Right lobe of liver (tissue), 6 donors: ENCODE results near the gene MEGF8. TPM values are rescaled to one million over a fixed set of nuclear protein-coding genes. Genes with fewer than 3 reads are reported as not detected.

ENCODE experiments used
- ATAC-seq, 4 donors: fragments of 200-7000 bp; cut with Tn5 transposase; one replicate each; pipeline ENCODE4 v1.9.1; 2020; ENCODE audit warnings: mild to moderate bottlenecking in 4 of 4, moderate library complexity in 4 of 4
- DNase-seq, 3 donors: peaks; one replicate each; pipeline ENCODE4 v3.0.0-alpha.2; 2020
- H3K27ac ChIP-seq, 3 donors: fragments of 200-600 bp; one replicate each; pipeline ENCODE4 v1.8.0; 2022
- H3K27me3 ChIP-seq, 2 donors: fragments of 200-600 bp; one replicate each; pipeline ENCODE4 v1.8.0; 2022
- H3K36me3 ChIP-seq, 4 donors: fragments of 200-600 bp; sonication (generic) in 1 of 4; one replicate each; pipeline versions ENCODE4 v1.5.1 to v1.8.0; 2017 to 2022; ENCODE audit warnings: control low read depth in 1 of 4
- H3K4me1 ChIP-seq, 4 donors: fragments of 200-600 bp; sonication (generic) in 1 of 4; one replicate each; pipeline versions ENCODE4 v1.5.1 to v1.8.0; 2017 to 2022; ENCODE audit warnings: control low read depth in 1 of 4
- H3K4me3 ChIP-seq, 3 donors: fragments of 200-600 bp; one replicate each; pipeline ENCODE4 v1.8.0; 2022
- H3K9me3 ChIP-seq, 4 donors: fragments of 200-600 bp; sonication (generic) in 1 of 4; one replicate each; pipeline versions ENCODE4 v1.5.1 to v1.8.0; 2017 to 2022; ENCODE audit warnings: control low read depth in 1 of 4
- CTCF ChIP-seq, 4 donors: fragments of 200-600 bp in 3 of 4; fragments of 450-650 bp in 1 of 4; IDR thresholded peaks; one replicate each; pipeline versions ENCODE4 v1.5.1 to v1.8.0; 2016 to 2022; ENCODE audit warnings: antibody characterized with exemption in 4 of 4, mild to moderate bottlenecking in 2 of 4
- POLR2A ChIP-seq: fragments of 450-650 bp; IDR thresholded peaks from one replicate; pipeline ENCODE4 v1.6.1; 2017; ENCODE audit warnings: antibody characterized with exemption, mild to moderate bottlenecking
- WGBS: methylation state at CpG from one replicate; pipeline ENCODE4 v1.1.6; 2018; ENCODE audit warnings: low coverage, low lambda C conversion rate; ENCODE audit not compliant: insufficient coverage; ENCODE audit errors: missing lambda C conversion rate; 5-methylcytosine and 5-hydroxymethylcytosine counted together
- intact Hi-C, 2 donors: fragments of 100-400 bp; cut with DNase I; formaldehyde crosslinking; loops; one replicate each; pipeline versions ENCODE4 v1.11.2 to v1.14.1; 2022
- total RNA-seq, 6 experiments: library from RNA; depleted of rRNA in 2 of 6; stranded (reverse); fragments of >200 nt in 2 of 6; fragmentation: NEBNext Ultra II Directional in 3 of 6; extraction: Animal tissue kit (Norgen Biotek cat#: 25700) in 3 of 6; gene quantifications; one replicate each; pipeline versions ENCODE4 v1.1.0 to v1.2.4, GENCODE V29; 2016 to 2023
- donor health status: DM: no; HTN: yes; CAD: no.
- donor health status: DM: no; HTN: no; CAD: no.
- donor health status: DM: no; HTN: no; CAD: no.
- donor health status: DM: no; HTN: yes; CAD: no.
- donor health status: DM: no; HTN: yes; CAD: no.

Gene MEGF8
- total RNA-seq, 6 experiments from 2014 or later = 5.5 to 11.0 (median 8.7) TPM

DNA sequence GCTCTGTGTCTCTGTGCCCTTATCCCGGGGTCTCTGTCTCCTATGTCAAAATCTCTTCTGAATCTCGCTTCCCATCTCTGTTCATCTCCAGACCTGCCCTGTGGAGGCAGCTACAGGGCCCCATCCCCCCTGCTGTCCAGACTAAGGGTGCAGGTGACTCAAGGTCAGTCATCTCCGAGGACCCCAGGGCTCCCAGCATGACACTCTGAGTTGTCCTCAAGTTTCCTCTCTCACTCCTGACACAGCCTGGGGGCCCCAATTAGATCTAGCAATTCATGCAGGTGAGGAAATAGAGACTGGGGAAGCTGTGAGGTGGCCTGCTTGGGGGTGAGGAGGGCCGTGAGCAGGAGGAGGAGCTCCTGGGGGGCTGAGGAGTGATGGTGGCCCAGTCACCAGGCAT lies 66.7 kb downstream of the MEGF8 start:
- Histone ChIP-seq H3K4me3 (no peak overlapping the region), H3K4me1 (no peaks in the 10 kb centered on the region), H3K36me3 (no peaks in the 10 kb centered on the region), H3K9me3 (no peaks in the 10 kb centered on the region), H3K27me3 (no peaks in the 10 kb centered on the region), H3K27ac (no peak overlapping the region)
- ATAC-seq (no peak), DNase-seq (no peak)
- 61% methylated on average over 4 of the region's 4 CpGs for WGBS
- intact Hi-C loops = no loop called here
- TF ChIP-seq POLR2A (no peak), CTCF (IDR thresholded peaks at IDR 0.05) (no peak)

- intact Hi-C loops = no loop called here
- Histone ChIP-seq H3K27me3 (no peaks in the 10 kb centered on the region), H3K4me3 (no peak overlapping the region), H3K27ac (no peak overlapping the region), H3K4me1 (no peaks in the 10 kb centered on the region), H3K36me3 (no peaks in the 10 kb centered on the region), H3K9me3 (no peaks in the 10 kb centered on the region)
- ATAC-seq = no peak
- no peak for DNase-seq
- WGBS = 79% methylated on average over 7 of the region's 8 CpGs
- TF ChIP-seq POLR2A = no peak
Measured at GRCh38 chr19:42394751-42395150, 69.3 kb downstream of the MEGF8 start.

GRCh38 chr19:42396381-42397262 lies 71.2 kb downstream of the MEGF8 start:
- H3K4me1 ChIP-seq = no peaks in the 10 kb centered on the region
- H3K27ac ChIP-seq = peak overlapping the region in 2 of 3 donors; percentile 49 to 51
- H3K27me3 ChIP-seq = no peaks in the 10 kb centered on the region
- ATAC-seq = peak; percentile 90 to 95 (median 92)
- peak overlapping the region; percentile 23 to 56 (median 31) for H3K4me3 ChIP-seq
- TF ChIP-seq POLR2A (peak; percentile 50), CTCF (IDR thresholded peaks at IDR 0.05) (no peak)
- peak; percentile 91 to 96 (median 92) for DNase-seq
- WGBS = 36% methylated on average over 10 of the region's 42 CpGs
- no peaks in the 10 kb centered on the region for H3K9me3 ChIP-seq
- intact Hi-C loops = no loop called here
- no peaks in the 10 kb centered on the region for H3K36me3 ChIP-seq

GRCh38 chr19:42397263-42398166 lies 72.1 kb downstream of the MEGF8 start:
- no peaks in the 10 kb centered on the region for H3K27me3 ChIP-seq
- H3K9me3 ChIP-seq = no peaks in the 10 kb centered on the region
- H3K36me3 ChIP-seq = no peaks in the 10 kb centered on the region
- H3K27ac ChIP-seq = peak overlapping the region in 2 of 3 donors; percentile 49 to 51
- DNase-seq (no peak), ATAC-seq (no peak)
- H3K4me3 ChIP-seq = peak overlapping the region; percentile 23 to 56 (median 31)
- intact Hi-C loops = no loop called here
- 36% methylated on average over 22 of the region's 25 CpGs for WGBS
- TF ChIP-seq POLR2A (no peak), CTCF (IDR thresholded peaks at IDR 0.05) (no peak)
- no peaks in the 10 kb centered on the region for H3K4me1 ChIP-seq
